NCI-H1694 (cell line): ENCODE data around the gene GPSM3.

Experiments
- DNase-seq: peaks from one replicate; lab custom pipeline; 2025; lab: John Stamatoyannopoulos, UW

The GPSM3 gene

GRCh38 chr6:32173051-32173727 lies 19.3 kb downstream of the GPSM3 start:
- no peak for DNase-seq

- DNase-seq: no peak
These were observed 21.2 kb downstream of the GPSM3 start for GRCh38 chr6:32171234-32171633.

GRCh38 chr6:32170294-32170693 lies 22.1 kb downstream of the GPSM3 start:
- no peak for DNase-seq

GRCh38 chr6:32168807-32169591 lies 23.4 kb downstream of the GPSM3 start:
- DNase-seq: no peak

GRCh38 chr6:32168350-32168749 lies 24.1 kb downstream of the GPSM3 start:
- no peak for DNase-seq

DNA sequence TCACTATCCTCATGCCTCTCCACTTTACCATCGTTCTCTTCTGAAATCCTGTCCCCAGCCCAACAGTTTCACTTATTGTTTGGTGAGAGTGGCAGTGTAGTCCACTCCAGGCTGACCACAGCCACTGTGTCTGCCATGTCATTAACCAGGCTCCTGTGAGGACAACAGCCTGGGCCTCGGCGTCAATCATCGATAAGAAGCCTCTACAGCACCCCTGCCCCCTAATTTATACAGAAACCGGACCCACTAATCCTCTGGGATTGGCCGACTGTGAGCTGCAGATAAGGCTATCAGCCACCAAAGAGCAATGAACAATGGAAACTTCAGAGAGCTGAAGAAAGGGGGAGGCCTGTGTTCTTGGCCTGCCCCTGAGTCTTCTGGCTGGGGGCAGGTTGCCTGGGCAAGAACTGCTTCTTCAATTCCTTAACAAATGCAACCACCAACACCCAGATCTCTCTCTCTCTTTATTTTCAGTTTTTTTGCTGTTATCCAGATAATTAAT lies 24.6 kb downstream of the GPSM3 start:
- no peak for DNase-seq

DNA sequence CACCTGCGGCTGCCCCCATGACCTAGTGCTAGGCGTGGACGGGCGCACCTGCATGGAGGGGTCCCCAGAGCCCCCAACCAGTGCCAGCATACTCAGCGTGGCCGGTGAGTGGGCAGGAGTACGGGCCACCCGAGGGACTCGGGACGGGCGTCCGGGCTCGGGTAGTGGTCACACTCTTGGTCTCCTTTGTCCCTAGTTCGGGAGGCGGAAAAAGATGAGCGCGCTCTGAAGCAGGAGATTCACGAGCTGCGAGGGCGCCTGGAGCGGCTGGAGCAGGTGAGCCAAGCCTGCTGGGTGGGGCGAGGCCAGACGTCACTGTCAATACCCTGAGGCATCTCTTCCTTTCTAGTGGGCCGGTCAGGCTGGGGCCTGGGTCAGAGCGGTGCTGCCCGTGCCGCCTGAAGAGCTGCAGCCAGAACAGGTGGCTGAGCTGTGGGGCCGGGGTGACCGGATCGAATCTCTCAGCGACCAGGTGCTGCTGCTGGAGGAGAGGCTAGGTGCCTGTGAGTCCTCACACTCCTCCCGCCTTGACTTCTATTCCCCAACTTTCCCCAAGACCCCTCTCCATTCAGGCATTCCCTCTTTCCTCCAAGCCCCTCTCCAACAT lies 25.2 kb downstream of the GPSM3 start:
- no peak for DNase-seq

DNA sequence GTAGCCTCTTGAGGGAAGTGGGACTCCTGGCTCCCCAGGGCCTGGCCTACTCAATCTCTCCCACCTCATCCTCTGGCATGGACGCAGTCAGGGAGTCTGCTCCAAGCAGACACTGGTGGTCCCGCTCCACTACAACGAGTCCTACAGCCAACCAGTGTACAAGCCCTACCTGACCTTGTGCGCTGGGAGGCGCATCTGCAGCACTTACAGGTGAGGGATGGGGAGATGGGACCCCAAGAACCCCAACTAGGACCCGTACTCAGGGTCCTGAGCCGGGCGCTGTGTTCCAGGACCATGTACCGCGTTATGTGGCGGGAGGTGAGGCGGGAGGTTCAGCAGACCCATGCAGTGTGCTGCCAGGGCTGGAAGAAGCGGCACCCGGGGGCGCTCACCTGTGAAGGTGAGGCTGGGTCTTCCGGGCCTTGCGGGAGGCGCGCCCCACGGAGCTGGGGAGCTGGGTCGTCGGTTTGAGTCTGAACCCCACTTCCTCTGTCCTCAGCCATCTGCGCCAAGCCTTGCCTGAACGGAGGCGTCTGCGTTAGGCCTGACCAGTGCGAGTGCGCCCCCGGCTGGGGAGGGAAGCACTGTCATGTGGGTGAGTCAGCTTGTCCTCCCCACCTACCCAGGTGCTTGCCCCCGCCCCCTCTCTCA lies 25.9 kb downstream of the GPSM3 start:
- no peak for DNase-seq

- no peak for DNase-seq
These were observed 28.1 kb downstream of the GPSM3 start, which contains the start of gene EGFL8 for GRCh38 chr6:32164295-32164694. EGFL8 (plus strand) TSS chr6:32164595; CDS start chr6:32166166, 1,571 bp downstream.

- no peak for DNase-seq
These were observed 28.7 kb downstream of the GPSM3 start for GRCh38 chr6:32163559-32164258.

DNA sequence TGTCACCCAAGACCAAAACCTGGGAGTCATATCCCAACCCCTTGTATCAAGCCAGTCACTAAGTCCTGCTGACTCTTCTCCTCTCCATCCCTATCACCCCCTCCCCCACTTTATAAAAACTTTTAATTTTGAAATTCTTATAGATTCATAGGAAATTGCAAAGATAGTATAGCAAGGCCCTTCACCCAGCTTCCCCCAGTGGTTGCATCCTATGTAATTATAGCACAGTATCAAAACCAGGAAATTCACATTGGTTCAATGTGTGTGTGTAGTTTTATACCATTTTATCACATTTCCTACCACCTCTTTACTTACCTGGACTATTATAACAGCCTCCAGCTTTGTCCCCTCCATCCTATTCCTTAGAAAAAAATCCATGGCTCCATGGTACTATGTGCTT lies 34.4 kb downstream of the GPSM3 start:
- DNase-seq: no peak

DNA sequence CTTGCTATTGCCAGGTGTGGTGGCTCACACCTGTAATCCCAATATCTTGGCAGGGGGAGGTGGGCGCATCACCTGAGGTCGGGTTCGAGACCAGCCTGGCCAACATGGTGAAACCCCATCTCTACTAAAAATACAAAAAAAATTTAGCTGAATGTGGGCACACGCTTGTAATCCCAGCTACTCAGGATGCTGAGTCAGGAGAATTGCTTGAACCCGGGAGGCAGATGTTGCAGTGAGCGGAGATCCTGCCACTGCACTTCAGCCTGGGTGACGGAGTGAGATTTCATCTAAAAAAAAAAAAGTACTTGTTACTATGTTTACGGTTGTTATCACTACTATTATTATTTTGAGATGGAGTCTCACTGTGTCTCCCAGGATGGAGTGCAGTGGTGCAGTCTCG lies 35.6 kb downstream of the GPSM3 start:
- no peak for DNase-seq

GRCh38 chr6:32154514-32155161 lies 37.8 kb downstream of the GPSM3 start:
- DNase-seq: peak; percentile 25

- DNase-seq: peak; percentile 48
These were observed 38.6 kb downstream of the GPSM3 start, which contains the start of gene PPT2 for GRCh38 chr6:32153564-32154513. PPT2 (plus strand) TSS chr6:32154141; CDS start chr6:32154595, 454 bp downstream.

- DNase-seq: no peak
These were observed 39.5 kb downstream of the GPSM3 start for GRCh38 chr6:32152769-32153563.

DNA sequence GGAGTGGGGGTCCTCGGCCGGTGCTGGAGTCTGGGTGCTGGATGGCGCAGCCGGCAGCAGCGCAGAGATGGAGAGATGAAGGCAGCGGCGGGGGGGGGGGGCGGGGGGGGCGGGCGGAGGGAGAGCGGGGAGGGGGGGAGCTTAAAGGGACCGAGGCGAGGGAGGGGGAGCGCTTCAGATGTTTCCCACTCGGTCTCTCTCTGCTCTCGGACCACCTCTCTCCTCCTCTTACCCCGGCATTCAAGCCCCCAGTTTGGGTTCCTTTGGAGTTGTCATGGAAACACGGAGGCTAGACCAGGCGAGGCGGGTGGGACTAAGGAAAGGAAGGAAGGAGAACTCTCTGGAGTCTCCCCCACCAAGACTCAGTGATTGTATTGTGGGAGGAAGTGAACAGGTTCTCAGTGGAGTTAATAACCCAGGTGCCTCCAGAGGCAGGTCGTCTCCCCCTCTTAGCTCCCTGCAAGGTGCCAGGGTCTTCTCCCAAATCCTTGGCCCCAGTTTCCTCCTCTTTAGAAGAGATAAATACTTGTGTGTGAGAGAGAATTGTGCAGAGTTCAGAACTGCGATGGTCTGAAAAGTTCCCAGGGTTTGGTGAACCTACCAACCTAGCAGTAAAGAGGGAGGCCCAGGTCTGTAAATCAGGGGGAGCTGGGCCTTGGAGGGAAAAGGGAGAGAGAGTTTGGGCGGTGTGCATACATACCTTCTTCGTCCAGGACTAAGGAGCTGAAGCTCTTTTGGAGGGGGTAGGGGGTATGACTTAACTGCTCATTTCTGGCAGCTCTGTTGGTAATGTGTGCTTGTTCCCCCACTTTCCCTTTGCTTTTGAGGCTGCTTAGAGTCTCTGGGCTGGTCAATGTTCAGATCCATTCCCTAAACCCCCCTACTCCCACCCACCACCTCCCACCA lies 40.3 kb downstream of the GPSM3 start, which contains the start of gene PRRT1:
PRRT1 (minus strand) TSS at position 77 of the 906 bp plus-strand sequence. CDS start 112 bp downstream, outside the sequence.
- no peak for DNase-seq

DNA sequence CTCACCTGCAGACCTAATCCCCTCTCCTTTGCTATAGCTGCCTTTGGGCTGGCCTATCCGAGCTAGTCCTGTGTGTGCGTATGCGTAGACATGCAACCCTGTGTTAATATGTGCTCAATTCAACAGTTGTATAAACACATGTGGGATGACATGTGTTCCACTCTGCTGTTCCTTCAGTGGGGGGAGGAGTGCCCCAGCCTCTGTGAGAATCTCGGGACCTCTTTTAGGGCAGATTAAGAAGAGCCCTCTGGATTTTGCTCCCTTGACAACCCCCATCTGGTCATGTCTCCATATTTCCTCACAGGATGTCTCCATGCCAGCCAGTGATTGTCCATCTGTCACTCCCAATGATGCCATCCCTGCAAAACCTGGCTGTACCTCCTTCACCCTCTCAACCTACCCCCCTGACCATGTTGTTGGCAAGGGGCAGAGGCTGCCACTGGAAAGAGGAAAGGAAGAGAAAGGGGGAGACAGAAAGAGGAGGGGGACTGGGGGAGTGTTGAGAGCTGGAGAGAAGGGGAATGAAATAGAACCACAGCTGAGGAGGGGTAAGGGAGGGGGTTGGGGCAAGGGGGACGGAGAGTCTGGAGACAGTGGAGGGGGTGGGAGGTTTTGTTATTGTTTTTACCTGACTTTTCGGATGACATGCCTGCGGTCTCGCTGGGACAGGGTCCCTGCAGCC lies 41.1 kb downstream of the GPSM3 start:
- peak; percentile 12 for DNase-seq
